AG09319 (cell line): ENCODE results near the gene PLD4.

Experiments
- DNase-seq: peaks from one replicate; pipeline ENCODE4 v3.0.0-alpha.2; 2010; ENCODE audit warnings: low read depth; ENCODE audit errors: extremely low read depth
- TF ChIP-seq, protein P1 (sequence below): IDR thresholded peaks from 2 replicates; pipeline ENCODE4 v1.5.1; 2011; ENCODE audit warnings: low read depth, mild to moderate bottlenecking, inconsistent platforms, low read length, moderate library complexity

The PLD4 gene

DNA sequence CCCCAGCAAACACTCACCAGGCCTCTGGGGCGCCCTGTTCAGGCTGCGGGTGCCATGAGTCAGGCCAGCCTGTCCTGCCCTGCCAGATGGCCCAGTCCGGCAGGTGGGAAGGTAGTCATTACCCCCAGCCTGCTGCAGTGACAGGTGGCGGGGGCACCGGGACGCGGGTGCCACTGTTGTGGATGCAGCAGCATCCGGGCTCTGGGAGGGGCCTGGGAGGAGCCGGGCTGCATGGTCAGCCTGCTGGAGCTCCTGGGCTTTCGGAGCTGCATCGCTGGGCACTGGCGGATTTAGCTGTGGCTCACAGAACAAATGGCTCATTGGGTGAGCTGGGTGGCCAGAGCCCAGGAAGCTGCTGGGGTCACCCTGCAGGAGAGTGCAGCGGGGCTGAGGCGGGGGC lies 46.1 kb upstream of the PLD4 start:
- DNase-seq: no peak
- TF ChIP-seq, protein P1, sequence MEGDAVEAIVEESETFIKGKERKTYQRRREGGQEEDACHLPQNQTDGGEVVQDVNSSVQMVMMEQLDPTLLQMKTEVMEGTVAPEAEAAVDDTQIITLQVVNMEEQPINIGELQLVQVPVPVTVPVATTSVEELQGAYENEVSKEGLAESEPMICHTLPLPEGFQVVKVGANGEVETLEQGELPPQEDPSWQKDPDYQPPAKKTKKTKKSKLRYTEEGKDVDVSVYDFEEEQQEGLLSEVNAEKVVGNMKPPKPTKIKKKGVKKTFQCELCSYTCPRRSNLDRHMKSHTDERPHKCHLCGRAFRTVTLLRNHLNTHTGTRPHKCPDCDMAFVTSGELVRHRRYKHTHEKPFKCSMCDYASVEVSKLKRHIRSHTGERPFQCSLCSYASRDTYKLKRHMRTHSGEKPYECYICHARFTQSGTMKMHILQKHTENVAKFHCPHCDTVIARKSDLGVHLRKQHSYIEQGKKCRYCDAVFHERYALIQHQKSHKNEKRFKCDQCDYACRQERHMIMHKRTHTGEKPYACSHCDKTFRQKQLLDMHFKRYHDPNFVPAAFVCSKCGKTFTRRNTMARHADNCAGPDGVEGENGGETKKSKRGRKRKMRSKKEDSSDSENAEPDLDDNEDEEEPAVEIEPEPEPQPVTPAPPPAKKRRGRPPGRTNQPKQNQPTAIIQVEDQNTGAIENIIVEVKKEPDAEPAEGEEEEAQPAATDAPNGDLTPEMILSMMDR: no peak

DNA sequence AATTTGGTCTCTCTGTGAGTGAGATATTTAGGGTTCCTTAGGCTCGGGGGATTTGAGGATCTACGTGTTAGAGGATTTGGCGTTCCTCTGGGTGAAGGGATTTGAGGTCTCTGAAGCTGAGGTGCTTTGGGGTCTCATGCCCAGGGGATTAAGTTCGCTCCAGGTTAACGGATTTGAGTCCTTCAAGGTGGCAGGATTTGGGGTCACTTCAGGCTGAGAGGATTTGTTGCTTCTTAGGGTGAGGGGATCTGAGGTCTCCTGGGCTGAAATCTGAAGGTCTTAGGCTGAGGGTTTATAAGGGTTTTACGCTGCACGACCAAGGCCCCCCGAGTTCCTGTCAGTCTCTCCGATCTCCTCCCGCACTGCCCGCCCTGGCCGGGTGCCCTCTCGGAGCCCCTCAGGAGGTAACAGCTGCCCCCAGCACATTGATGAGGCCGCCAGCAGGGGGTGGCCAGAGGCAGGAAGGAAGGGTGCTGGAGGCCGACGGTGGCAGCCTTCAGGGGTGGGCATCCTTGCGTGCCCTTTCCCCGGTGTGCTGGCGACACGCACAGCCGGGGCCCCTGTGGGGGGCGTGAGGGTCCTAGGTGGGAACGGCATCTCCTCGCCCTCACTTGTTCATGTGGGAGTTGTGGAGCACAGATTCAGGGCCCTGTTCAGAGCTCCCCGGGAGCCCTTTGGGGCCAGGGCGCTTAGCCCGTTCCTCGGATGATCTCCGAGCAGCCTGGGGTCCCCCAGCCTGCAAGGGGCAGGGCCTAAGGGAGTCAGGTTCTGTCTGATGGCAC lies 45.3 kb upstream of the PLD4 start:
- no peak for DNase-seq
- TF ChIP-seq, protein P1: no peak

DNA sequence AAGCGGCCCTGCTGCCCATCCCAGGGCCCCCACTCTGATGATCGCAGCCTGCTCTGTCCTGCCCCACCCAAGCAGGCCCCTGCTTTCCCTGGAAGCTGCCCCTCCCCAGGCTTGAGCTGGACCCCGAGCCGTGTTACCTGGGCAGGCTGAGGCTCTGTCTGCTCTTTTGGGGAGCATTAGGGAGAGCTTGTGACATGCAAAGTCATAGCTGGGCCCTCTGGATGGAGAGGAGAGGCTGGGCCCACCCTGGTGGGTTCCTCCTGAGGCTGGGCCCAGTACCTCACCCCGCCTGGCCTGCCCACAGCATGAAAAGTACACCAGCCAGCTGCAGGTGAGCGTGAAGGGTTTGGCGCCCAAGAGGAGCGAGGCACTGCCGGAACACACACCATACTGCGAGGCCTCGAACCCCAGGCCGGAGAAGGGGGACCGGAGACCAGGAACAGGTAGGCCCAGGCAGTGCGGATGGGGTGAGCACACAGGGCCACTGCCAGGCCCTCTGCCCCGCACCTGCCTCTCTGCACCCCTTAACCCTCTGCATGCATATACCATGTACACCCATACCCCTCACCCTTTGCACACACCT lies 44.6 kb upstream of the PLD4 start:
- DNase-seq: no peak
- TF ChIP-seq, protein P1: no peak

DNA sequence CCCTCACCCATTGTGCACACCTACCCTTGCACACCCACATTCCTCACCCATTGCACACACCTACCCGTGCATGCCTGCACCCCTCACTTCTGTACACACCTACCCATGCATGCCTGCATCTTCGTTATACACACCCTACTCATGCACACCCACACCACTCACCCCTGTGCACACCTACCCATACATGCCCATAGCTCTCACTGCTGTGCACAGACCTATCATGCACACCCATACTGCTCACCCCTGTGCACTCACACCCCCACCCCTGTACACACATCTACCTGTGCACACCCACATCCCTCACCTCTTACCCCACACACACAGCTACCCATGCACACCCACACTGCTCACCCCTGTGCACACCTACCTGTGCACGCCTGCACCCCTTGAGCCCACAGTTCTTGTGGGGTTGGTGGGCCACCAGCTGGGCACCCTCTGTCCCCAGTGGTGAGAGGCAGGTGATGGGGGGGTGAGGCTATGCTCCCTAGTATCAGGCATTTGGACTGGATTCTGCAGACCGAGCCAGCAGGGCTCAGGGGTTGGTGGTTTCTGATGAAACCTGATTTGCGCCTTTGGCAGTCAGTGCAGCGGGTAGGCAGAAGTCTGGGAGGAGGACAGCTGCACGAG lies 44.0 kb upstream of the PLD4 start:
- TF ChIP-seq, protein P1: no peak
- no peak for DNase-seq

DNA sequence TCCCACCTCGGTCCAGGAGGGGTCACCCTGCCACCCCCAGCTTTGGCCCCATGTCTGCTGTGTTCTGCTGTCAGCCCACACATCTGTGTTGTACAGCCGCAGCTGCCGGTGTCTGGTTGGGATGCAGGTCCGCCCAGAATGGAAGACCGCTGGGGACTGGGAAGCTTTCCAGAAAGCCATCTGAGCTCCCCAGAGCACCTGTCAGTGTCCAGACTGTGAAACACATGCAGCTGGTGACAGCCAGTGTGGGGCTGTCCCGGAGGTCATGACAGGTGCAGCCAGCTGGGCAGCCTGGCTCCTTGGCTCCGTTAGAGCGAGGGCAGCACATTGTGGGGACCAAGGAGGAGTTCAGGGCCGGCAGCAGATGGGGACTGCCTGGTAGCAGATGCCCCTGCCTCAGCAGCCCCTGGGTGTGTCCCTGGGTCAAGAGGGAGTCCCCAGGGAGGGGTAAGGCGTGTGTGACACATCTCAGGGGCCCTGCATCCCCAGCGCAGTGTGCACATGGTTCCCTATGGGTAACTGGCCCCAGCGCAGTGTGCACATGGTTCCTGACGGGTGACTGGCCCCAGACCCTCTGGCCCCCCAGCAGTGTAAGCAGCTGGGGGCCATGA lies 43.2 kb upstream of the PLD4 start:
- TF ChIP-seq, protein P1: no peak
- DNase-seq: no peak

DNA sequence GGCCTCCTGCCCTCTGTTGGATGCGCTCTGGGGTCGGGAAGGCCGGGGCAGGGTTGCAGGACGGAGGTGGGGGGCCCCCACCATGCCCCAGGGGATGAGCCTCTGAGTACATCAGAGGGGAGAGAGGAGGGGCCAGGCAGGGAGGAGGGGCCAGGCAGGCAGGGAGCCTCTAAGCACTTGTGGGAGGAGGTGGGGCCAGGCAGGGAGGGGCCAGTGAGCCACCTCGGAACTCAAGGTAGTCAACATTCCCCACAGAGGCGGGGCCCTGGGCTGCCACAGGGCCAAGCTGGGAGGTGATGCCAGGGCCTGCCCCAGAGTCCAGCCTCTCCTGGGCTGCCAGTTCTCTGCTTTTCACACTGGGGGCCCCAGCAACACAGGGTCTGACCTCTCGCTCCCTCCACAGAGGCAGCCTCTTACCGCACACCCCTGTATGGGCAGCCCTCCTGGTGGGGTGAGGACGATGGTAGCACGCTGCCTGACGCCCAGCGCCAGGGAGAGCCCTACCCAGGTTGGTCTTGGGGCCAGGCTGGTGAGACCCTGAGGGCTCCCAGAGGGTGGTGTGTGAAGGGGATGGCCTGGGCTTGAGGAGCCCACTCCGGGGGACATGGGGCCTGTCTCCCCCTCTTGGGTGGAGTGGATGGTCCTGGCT lies 42.2 kb upstream of the PLD4 start:
- no peak for DNase-seq
- TF ChIP-seq, protein P1: no peak
